GM12878 (cell line): ENCODE measurements around the gene SHFL. TPM values are rescaled to one million over a fixed set of nuclear protein-coding genes. Genes with fewer than 3 reads are reported as not detected.

Experiments
- ATAC-seq: fragments of 200-7000 bp; cut with Tn5 transposase; 3 replicates; pipeline ENCODE4 v1.9.1; 2020; ENCODE audit warnings: mild to moderate bottlenecking, moderate library complexity
- BruUV-seq: library from RNA; stranded (reverse); fragments of 400-500 nt; replicated peaks from 2 replicates; lab custom pipeline; 2021; lab: Mats Ljungman, UMichigan
- CTCF ChIA-PET: fragments of 300-600 bp; sonication (Branson Sonifier 250); formaldehyde crosslinking; extraction: SDS; loops from one replicate; lab custom pipeline; 2021; ENCODE audit warnings: inconsistent platforms; lab: Yijun Ruan, JAX
- POLR2A ChIA-PET: fragments of 350-600 bp; formaldehyde crosslinking; extraction: SDS; loops from one replicate; lab custom pipeline; 2021; ENCODE audit warnings: inconsistent platforms; lab: Charles Lee
- RAD21 ChIA-PET: fragments of 300-600 bp; sonication (Branson Sonifier 250); formaldehyde crosslinking; loops from one replicate; lab custom pipeline; 2023; ENCODE audit warnings: antibody characterized with exemption; ENCODE audit not compliant: unreplicated experiment; lab: Charles Lee
- SMC1A ChIA-PET: fragments of 300-600 bp; sonication (Branson Sonifier 250); formaldehyde crosslinking; loops from one replicate; lab custom pipeline; 2023; ENCODE audit not compliant: unreplicated experiment, uncharacterized antibody; lab: Charles Lee
- DNase-seq: peaks from one replicate; pipeline ENCODE4 v3.0.0-alpha.2; 2011; ENCODE audit warnings: low read depth, low spot score
- FAIRE-seq: peaks from 3 replicates; lab custom pipeline; 2011; peaks lifted over from hg19 to GRCh38; lab: Jason Lieb, UNC
- H2AFZ ChIP-seq: 2 replicates; pipeline ENCODE4 v1.6.0; 2011; ENCODE audit warnings: low read depth, low read length, control low read depth; ENCODE audit not compliant: control insufficient read depth
- H3K27ac ChIP-seq: 2 replicates; pipeline ENCODE4 v1.5.1; 2011; ENCODE audit warnings: control low read depth; ENCODE audit not compliant: control insufficient read depth, insufficient read depth
- H3K27me3 ChIP-seq, 2 experiments: replicated peaks in 1 of 2; 2 replicates each; pipeline versions ENCODE4 v1.6.0 to v1.6.1; 2011; ENCODE audit warnings: low read length in 1 of 2; ENCODE audit not compliant: control insufficient read depth in 2 of 2, insufficient read depth in 2 of 2
- H3K36me3 ChIP-seq, 2 experiments: 2 replicates each; pipeline ENCODE4 v1.5.1; 2011; ENCODE audit warnings: low read length in 1 of 2; ENCODE audit not compliant: control insufficient read depth in 2 of 2, insufficient read depth in 2 of 2
- H3K4me1 ChIP-seq: 2 replicates; pipeline ENCODE4 v1.6.1; 2011; ENCODE audit warnings: mild to moderate bottlenecking, low read length, moderate library complexity, mixed read lengths; ENCODE audit not compliant: control insufficient read depth, insufficient read depth
- H3K4me2 ChIP-seq: 2 replicates; pipeline ENCODE4 v1.6.0; 2011; ENCODE audit warnings: control low read depth; ENCODE audit not compliant: control insufficient read depth, insufficient read depth
- H3K4me3 ChIP-seq: fragments of 200-600 bp; sonication (generic); 2 replicates; pipeline ENCODE4 v1.5.1; 2016
- H3K79me2 ChIP-seq: 2 replicates; pipeline ENCODE4 v1.6.0; 2011; ENCODE audit warnings: low read length; ENCODE audit not compliant: control insufficient read depth, insufficient read depth
- H3K9ac ChIP-seq: 2 replicates; pipeline ENCODE4 v1.8.0; 2011; ENCODE audit warnings: low read length, control low read depth, mixed read lengths; ENCODE audit not compliant: control insufficient read depth, insufficient read depth
- H3K9me3 ChIP-seq: replicated peaks from 3 replicates; pipeline ENCODE4 v1.5.1; 2011; ENCODE audit warnings: mild to moderate bottlenecking, low read length; ENCODE audit not compliant: control insufficient read depth, insufficient read depth
- H4K20me1 ChIP-seq: 2 replicates; pipeline ENCODE4 v1.6.0; 2011; ENCODE audit not compliant: control insufficient read depth, insufficient read depth
- ATF2 ChIP-seq: IDR thresholded peaks from 2 replicates; pipeline ENCODE4 v1.6.1; 2012; ENCODE audit warnings: low read length, inconsistent platforms
- BMI1 ChIP-seq: fragments of 450-650 bp; IDR thresholded peaks from 2 replicates; pipeline ENCODE4 v1.6.1; 2016; ENCODE audit warnings: mild to moderate bottlenecking, moderate library complexity, borderline replicate concordance
- CHD1 ChIP-seq: IDR thresholded peaks from 2 replicates; pipeline ENCODE4 v1.6.1; 2012; ENCODE audit warnings: low read depth, low read length, improper control_type of control experiment
- CREM ChIP-seq: IDR thresholded peaks from 2 replicates; pipeline ENCODE4 v1.6.1; 2014; ENCODE audit warnings: antibody characterized with exemption, low read depth
- CUX1 ChIP-seq: IDR thresholded peaks from 2 replicates; pipeline ENCODE4 v1.6.1; 2012; ENCODE audit warnings: improper control_type of control experiment, low read depth, low read length; ENCODE audit not compliant: insufficient replicate concordance
- NFYA ChIP-seq: IDR thresholded peaks from 2 replicates; pipeline ENCODE4 v1.6.1; 2011; ENCODE audit warnings: low read depth, mild to moderate bottlenecking, low read length, improper control_type of control experiment, borderline replicate concordance
- POLR2A ChIP-seq: IDR thresholded peaks from 2 replicates; pipeline ENCODE4 v1.6.1; 2011; ENCODE audit warnings: low read depth, mild to moderate bottlenecking, low read length
- SMC3 ChIP-seq: IDR thresholded peaks from 2 replicates; pipeline ENCODE4 v1.6.1; 2011; ENCODE audit warnings: low read length, improper control_type of control experiment, borderline replicate concordance
- TBL1XR1 ChIP-seq: IDR thresholded peaks from 2 replicates; pipeline ENCODE4 v1.6.1; 2012; ENCODE audit warnings: low read depth, low read length, improper control_type of control experiment
- USF2 ChIP-seq: IDR thresholded peaks from 2 replicates; pipeline ENCODE4 v1.6.1; 2011; ENCODE audit warnings: low read depth, low read length, improper control_type of control experiment, borderline replicate concordance
- ZNF622 ChIP-seq: fragments of 450-650 bp; IDR thresholded peaks from 2 replicates; pipeline ENCODE4 v1.6.1; 2017; ENCODE audit warnings: mild to moderate bottlenecking, inconsistent platforms
- ZSCAN29 ChIP-seq: fragments of 450-650 bp; IDR thresholded peaks from 2 replicates; pipeline ENCODE4 v1.6.1; 2017; ENCODE audit warnings: mild to moderate bottlenecking, moderate library complexity
- ZZZ3 ChIP-seq: IDR thresholded peaks from 2 replicates; pipeline ENCODE4 v1.6.1; 2011; ENCODE audit warnings: low read depth; ENCODE audit not compliant: control insufficient read depth, insufficient read length
- whole genome bisulfite sequencing: methylation state at CpG from one replicate; pipeline ENCODE4 v1.1.6; 2016; ENCODE audit warnings: low lambda C conversion rate; ENCODE audit not compliant: insufficient replicate concordance, insufficient coverage; ENCODE audit errors: missing lambda C conversion rate; 5-methylcytosine and 5-hydroxymethylcytosine counted together
- in situ Hi-C: fragments of 300-500 bp; cut with MboI; formaldehyde crosslinking; loops from 9 replicates; pipeline ENCODE4 v1.14.3; 2018; ENCODE audit warnings: mixed read lengths
- intact Hi-C: fragments of 100-400 bp; cut with micrococcal nuclease; formaldehyde crosslinking; loops from one replicate; pipeline ENCODE4 v1.14.2; 2022; ENCODE audit not compliant: unreplicated experiment
- polyA plus RNA-seq, 11 experiments: library from polyadenylated mRNA; depleted of rRNA in 4 of 11; unstranded in 6 of 11; stranded (reverse) in 5 of 11; fragments of >200 nt; fragmentation: Nextera tagmentation in 4 of 11; fragmentation: Illumina TruSeq in 1 of 11; extraction: Ambion mirVana in 4 of 11; extraction: Trizol in 1 of 11; gene quantifications; 1 replicate in 1 of 11; 2 replicates in 10 of 11; pipeline versions ENCODE4 v1.2.1 to v1.2.3, GENCODE V29; 2011 to 2016; ENCODE audit warnings: inconsistent platforms in 2 of 11, missing spikeins in 2 of 11, low read depth in 1 of 11
- total RNA-seq, 4 experiments: library from RNA; depleted of rRNA in 3 of 4; stranded (reverse); fragments of >200 nt in 3 of 4; fragmentation: Illumina TruSeq in 1 of 4; extraction: Trizol in 1 of 4; gene quantifications; 2 replicates each; pipeline versions ENCODE4 v1.2.1 to v1.2.3, GENCODE V29; 2013 to 2021

SHFL gene
- total and polyA plus RNA-seq, 10 of the 15 experiments (the other 5 are each of a cell fraction or from before 2014, with no cell fraction given), result 8.0 to 83.8 (median 40.7) TPM

- peak; percentile 34; the same call in 1 of the 2 replicates for TF ChIP-seq ATF2
Measured at GRCh38 chr19:10116085-10116865, 30.2 kb downstream of the SHFL start (continued).

GRCh38 chr19:10116866-10117616, 30.9 kb downstream of the SHFL start:
- FAIRE-seq (no peak), DNase-seq (no peak), ATAC-seq (no peak)
- ChIA-PET CTCF (interaction anchor here (1.3 to 4.9 kb wide), 3 partner anchors 19 to 184 kb away, joined by 3 to 39 read pairs (median 8); no protein-coding TSS in a partner anchor), RAD21 (interaction anchor here (0.9 to 8.6 kb wide), 4 partner anchors 17 to 135 kb away, joined by 3 to 166 read pairs (median 4); partner anchors contain the start of genes ANGPTL6 and MRPL4), POLR2A (interaction anchor here (0.5 to 1.8 kb wide), 8 partner anchors 10 to 245 kb away, joined by 3 to 11 read pairs (median 4); partner anchors contain the start of genes MRPL4 and PPAN), SMC1A (interaction anchor here (1.2 to 11.4 kb wide), 3 partner anchors 17 to 271 kb away, joined by 3 to 150 read pairs (median 4); partner anchors contain the start of gene ANGPTL6)
- Histone ChIP-seq H3K4me2 (no peak overlapping the region), H2AFZ (no peak overlapping the region), H3K9me3 (no peaks in the 10 kb centered on the region), H3K9ac (no peak overlapping the region), H3K36me3 (peaks cover 4 to 34% of the 10 kb centered on the region in 2 experiments; a peak in 3 of 4 replicates), H3K27ac (no peak overlapping the region), H3K79me2 (peaks cover 26% of the 10 kb centered on the region), H4K20me1 (no peaks in the 10 kb centered on the region), H3K4me3 (no peak overlapping the region), H3K27me3 (no peaks in the 10 kb centered on the region), H3K4me1 (peaks cover 11% of the 10 kb centered on the region)
- 88% methylated on average over 21 of the region's 21 CpGs for WGBS
- in situ Hi-C loops, result no loop called here
- intact Hi-C loops, result no loop called here
- BruUV-seq, result no TSS peak
- no peak for TF ChIP-seq CHD1
- no peak for TF ChIP-seq CREM
- TF ChIP-seq TBL1XR1, result no peak
- TF ChIP-seq ZNF622, result no peak
- no peak for TF ChIP-seq BMI1
- TF ChIP-seq SMC3, result no peak
- no peak for TF ChIP-seq CUX1
- TF ChIP-seq NFYA, result no peak
- no peak for TF ChIP-seq ZZZ3
- TF ChIP-seq ZSCAN29, result no peak
- TF ChIP-seq USF2, result no peak
- peak; percentile 27 for TF ChIP-seq POLR2A
